Measurements from ENCODE around the gene DCXR. TPM values are rescaled to one million over a fixed set of nuclear protein-coding genes. Genes with fewer than 3 reads are reported as not detected.

DCXR gene
- total and polyA plus RNA-seq, 2 of the 13 experiments (the other 11 are each of a cell fraction or from before 2014, with no cell fraction given), result 287 to 311 TPM

- TF ChIP-seq ZNF362 (CRISPR knock-in tag; IDR thresholded peaks at IDR 0.05; ENCODE audit: borderline replicate concordance), result no peak
- TF ChIP-seq, protein P1, sequence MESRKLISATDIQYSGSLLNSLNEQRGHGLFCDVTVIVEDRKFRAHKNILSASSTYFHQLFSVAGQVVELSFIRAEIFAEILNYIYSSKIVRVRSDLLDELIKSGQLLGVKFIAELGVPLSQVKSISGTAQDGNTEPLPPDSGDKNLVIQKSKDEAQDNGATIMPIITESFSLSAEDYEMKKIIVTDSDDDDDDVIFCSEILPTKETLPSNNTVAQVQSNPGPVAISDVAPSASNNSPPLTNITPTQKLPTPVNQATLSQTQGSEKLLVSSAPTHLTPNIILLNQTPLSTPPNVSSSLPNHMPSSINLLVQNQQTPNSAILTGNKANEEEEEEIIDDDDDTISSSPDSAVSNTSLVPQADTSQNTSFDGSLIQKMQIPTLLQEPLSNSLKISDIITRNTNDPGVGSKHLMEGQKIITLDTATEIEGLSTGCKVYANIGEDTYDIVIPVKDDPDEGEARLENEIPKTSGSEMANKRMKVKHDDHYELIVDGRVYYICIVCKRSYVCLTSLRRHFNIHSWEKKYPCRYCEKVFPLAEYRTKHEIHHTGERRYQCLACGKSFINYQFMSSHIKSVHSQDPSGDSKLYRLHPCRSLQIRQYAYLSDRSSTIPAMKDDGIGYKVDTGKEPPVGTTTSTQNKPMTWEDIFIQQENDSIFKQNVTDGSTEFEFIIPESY (CRISPR knock-in tag; IDR thresholded peaks at IDR 0.05), result no peak; the same call in 1 of the 2 replicates
- TF ChIP-seq, protein P2, sequence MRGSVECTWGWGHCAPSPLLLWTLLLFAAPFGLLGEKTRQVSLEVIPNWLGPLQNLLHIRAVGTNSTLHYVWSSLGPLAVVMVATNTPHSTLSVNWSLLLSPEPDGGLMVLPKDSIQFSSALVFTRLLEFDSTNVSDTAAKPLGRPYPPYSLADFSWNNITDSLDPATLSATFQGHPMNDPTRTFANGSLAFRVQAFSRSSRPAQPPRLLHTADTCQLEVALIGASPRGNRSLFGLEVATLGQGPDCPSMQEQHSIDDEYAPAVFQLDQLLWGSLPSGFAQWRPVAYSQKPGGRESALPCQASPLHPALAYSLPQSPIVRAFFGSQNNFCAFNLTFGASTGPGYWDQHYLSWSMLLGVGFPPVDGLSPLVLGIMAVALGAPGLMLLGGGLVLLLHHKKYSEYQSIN (CRISPR knock-in tag; IDR thresholded peaks at IDR 0.05; ENCODE audit: borderline replicate concordance), result no peak
- no peak; the same call in 1 of the 2 replicates for TF ChIP-seq MIER3 (CRISPR knock-in tag; IDR thresholded peaks at IDR 0.05; ENCODE audit: borderline replicate concordance)
- TF ChIP-seq PBX2 (CRISPR knock-in tag; IDR thresholded peaks at IDR 0.05), result no peak
- no peak for TF ChIP-seq TOE1 (CRISPR knock-in tag; IDR thresholded peaks at IDR 0.05)
- TF ChIP-seq, protein P3, sequence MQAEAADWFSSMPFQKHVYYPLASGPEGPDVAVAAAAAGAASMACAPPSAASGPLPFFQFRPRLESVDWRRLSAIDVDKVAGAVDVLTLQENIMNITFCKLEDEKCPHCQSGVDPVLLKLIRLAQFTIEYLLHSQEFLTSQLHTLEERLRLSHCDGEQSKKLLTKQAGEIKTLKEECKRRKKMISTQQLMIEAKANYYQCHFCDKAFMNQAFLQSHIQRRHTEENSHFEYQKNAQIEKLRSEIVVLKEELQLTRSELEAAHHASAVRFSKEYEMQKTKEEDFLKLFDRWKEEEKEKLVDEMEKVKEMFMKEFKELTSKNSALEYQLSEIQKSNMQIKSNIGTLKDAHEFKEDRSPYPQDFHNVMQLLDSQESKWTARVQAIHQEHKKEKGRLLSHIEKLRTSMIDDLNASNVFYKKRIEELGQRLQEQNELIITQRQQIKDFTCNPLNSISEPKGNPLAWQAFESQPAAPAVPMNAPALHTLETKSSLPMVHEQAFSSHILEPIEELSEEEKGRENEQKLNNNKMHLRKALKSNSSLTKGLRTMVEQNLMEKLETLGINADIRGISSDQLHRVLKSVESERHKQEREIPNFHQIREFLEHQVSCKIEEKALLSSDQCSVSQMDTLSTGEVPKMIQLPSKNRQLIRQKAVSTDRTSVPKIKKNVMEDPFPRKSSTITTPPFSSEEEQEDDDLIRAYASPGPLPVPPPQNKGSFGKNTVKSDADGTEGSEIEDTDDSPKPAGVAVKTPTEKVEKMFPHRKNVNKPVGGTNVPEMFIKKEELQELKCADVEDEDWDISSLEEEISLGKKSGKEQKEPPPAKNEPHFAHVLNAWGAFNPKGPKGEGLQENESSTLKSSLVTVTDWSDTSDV (CRISPR knock-in tag; IDR thresholded peaks at IDR 0.05), result peak; percentile 85; the same call in 1 of the 2 replicates
- no peak for TF ChIP-seq MAX (IDR thresholded peaks at IDR 0.05)
- peak; percentile 63; the same call in 1 of the 2 replicates for TF ChIP-seq KLF12 (CRISPR knock-in tag; IDR thresholded peaks at IDR 0.05; ENCODE audit: borderline replicate concordance)
- no peak; the same call in 1 of the 2 replicates for TF ChIP-seq DNMT1 (CRISPR knock-in tag; IDR thresholded peaks at IDR 0.05)
- TF ChIP-seq RBAK (CRISPR knock-in tag; IDR thresholded peaks at IDR 0.05), result no peak
- no peak for TF ChIP-seq ZNF644 (CRISPR knock-in tag; IDR thresholded peaks at IDR 0.05; ENCODE audit: low read depth)
- TF ChIP-seq ZNF317 (CRISPR knock-in tag; IDR thresholded peaks at IDR 0.05), result 0 out of 2 replicates have a peak, but pooled peaks have one; percentile 63
- TF ChIP-seq, protein P4, sequence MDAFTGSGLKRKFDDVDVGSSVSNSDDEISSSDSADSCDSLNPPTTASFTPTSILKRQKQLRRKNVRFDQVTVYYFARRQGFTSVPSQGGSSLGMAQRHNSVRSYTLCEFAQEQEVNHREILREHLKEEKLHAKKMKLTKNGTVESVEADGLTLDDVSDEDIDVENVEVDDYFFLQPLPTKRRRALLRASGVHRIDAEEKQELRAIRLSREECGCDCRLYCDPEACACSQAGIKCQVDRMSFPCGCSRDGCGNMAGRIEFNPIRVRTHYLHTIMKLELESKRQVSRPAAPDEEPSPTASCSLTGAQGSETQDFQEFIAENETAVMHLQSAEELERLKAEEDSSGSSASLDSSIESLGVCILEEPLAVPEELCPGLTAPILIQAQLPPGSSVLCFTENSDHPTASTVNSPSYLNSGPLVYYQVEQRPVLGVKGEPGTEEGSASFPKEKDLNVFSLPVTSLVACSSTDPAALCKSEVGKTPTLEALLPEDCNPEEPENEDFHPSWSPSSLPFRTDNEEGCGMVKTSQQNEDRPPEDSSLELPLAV (CRISPR knock-in tag; conservative IDR thresholded peaks at IDR 0.05; ENCODE audit: low read depth), result no peak
Observed at GRCh38 chr17:81994593-81995462, 42.7 kb downstream of the DCXR start (continued).
